ENCODE data around the gene NPR3.

The NPR3 gene

GRCh38 chr5:32712481-32713360 is 1.6 kb downstream of the NPR3 start:
- DNase-seq = no peak

- no peak for DNase-seq
Observed at GRCh38 chr5:32713361-32713769, 2.2 kb downstream of the NPR3 start.

- no peak for DNase-seq
Observed at GRCh38 chr5:32713770-32714381, 2.8 kb downstream of the NPR3 start.

GRCh38 chr5:32714836-32715235 is 3.7 kb downstream of the NPR3 start:
- DNase-seq = no peak

GRCh38 chr5:32720300-32720699 is 9.2 kb downstream of the NPR3 start:
- DNase-seq = no peak

GRCh38 chr5:32721626-32722025 is 10.5 kb downstream of the NPR3 start:
- DNase-seq = no peak

- no peak for DNase-seq
Observed at GRCh38 chr5:32722957-32723356, 11.8 kb downstream of the NPR3 start.

GRCh38 chr5:32724526-32724925 is 13.4 kb downstream of the NPR3 start:
- DNase-seq = no peak

GRCh38 chr5:32726086-32726557 is 15.0 kb downstream of the NPR3 start:
- no peak for DNase-seq

- no peak for DNase-seq
Observed at GRCh38 chr5:32729651-32730050, 18.5 kb downstream of the NPR3 start.

- DNase-seq = no peak
Observed at GRCh38 chr5:32733590-32734340, 22.6 kb downstream of the NPR3 start.

GRCh38 chr5:32734827-32735378 is 23.8 kb downstream of the NPR3 start:
- no peak for DNase-seq

GRCh38 chr5:32735512-32735911 is 24.4 kb downstream of the NPR3 start:
- DNase-seq = no peak

- DNase-seq = no peak
Observed at GRCh38 chr5:32736842-32737241, 25.7 kb downstream of the NPR3 start.

GRCh38 chr5:32740651-32741050 is 29.5 kb downstream of the NPR3 start:
- no peak for DNase-seq

- no peak for DNase-seq
Observed at GRCh38 chr5:32745317-32745716, 34.2 kb downstream of the NPR3 start.

GRCh38 chr5:32752411-32752810 is 41.3 kb downstream of the NPR3 start:
- DNase-seq = no peak

GRCh38 chr5:32753051-32753450 is 41.9 kb downstream of the NPR3 start:
- no peak for DNase-seq

- no peak for DNase-seq
Observed at GRCh38 chr5:32753765-32754164, 42.6 kb downstream of the NPR3 start.

GRCh38 chr5:32754284-32754683 is 43.2 kb downstream of the NPR3 start:
- no peak for DNase-seq

GRCh38 chr5:32760091-32760509 is 49.0 kb downstream of the NPR3 start:
- DNase-seq = no peak

GRCh38 chr5:32765266-32765665 is 54.1 kb downstream of the NPR3 start:
- no peak for DNase-seq

- no peak for DNase-seq
Observed at GRCh38 chr5:32767948-32768467, 56.9 kb downstream of the NPR3 start.

Data from NCI-H1436 treated with DMSO at 0.1 percent for 48 hours (cell line).